ENCODE data around the gene AVP.
A peak's percentile ranks its signal among the peaks of the same experiment; 100 is the strongest.
"Not testable (repeated sequence)": the region's sequence is repeated elsewhere in the genome, so short reads cannot be mapped to it uniquely, and the experiment has no call there.

AVP gene

GRCh38 chr20:3082955-3083952 is 1.3 kb downstream of the AVP start:
- no peak for DNase-seq

GRCh38 chr20:3082306-3082951 is 2.1 kb downstream of the AVP start:
- DNase-seq, result no peak

GRCh38 chr20:3081641-3082040 is 2.9 kb downstream of the AVP start:
- no peak for DNase-seq

GRCh38 chr20:3080939-3081388 is 3.6 kb downstream of the AVP start:
- no peak for DNase-seq

GRCh38 chr20:3077618-3078134 is 6.8 kb downstream of the AVP start:
- no peak for DNase-seq

GRCh38 chr20:3075315-3075714 is 9.2 kb downstream of the AVP start:
- DNase-seq, result not testable (repeated sequence)

GRCh38 chr20:3074812-3075211 is 9.7 kb downstream of the AVP start:
- DNase-seq, result no peak

- not testable (repeated sequence) for DNase-seq
Observed at GRCh38 chr20:3073251-3073643, 11.3 kb downstream of the AVP start.

- DNase-seq, result no peak
Observed at GRCh38 chr20:3072530-3073250, 11.8 kb downstream of the AVP start.

- no peak for DNase-seq
Observed at GRCh38 chr20:3071610-3072529, 12.7 kb downstream of the AVP start, which contains the start of gene OXT. TSS of gene OXT (plus strand) at chr20:3071620. CDS start at chr20:3071656, 36 bp downstream.

- DNase-seq, result no peak
Observed at GRCh38 chr20:3071266-3071609, 13.3 kb downstream of the AVP start.

- DNase-seq, result no peak
Observed at GRCh38 chr20:3070725-3071124, 13.8 kb downstream of the AVP start.

GRCh38 chr20:3068986-3069900 is 15.3 kb downstream of the AVP start:
- peak; percentile 33 for DNase-seq

GRCh38 chr20:3068075-3068474 is 16.4 kb downstream of the AVP start:
- DNase-seq, result no peak

GRCh38 chr20:3067139-3068014 is 17.1 kb downstream of the AVP start:
- DNase-seq, result no peak

- DNase-seq, result not testable (repeated sequence)
Observed at GRCh38 chr20:3064119-3064518, 20.4 kb downstream of the AVP start.

GRCh38 chr20:3059489-3059888 is 25.0 kb downstream of the AVP start:
- no peak for DNase-seq

GRCh38 chr20:3051385-3052019 is 33.0 kb downstream of the AVP start:
- DNase-seq, result no peak

Measured in COR-L47 (cell line).